HG03378 (cell line): ENCODE data around the gene TSSK6.

Experiments
- ATAC-seq: cut with Tn5 transposase; IDR thresholded peaks from one replicate; pipeline ENCODE4 v1.9.1; 2021; ENCODE audit warnings: mild to moderate bottlenecking, moderate library complexity; ENCODE audit not compliant: unreplicated experiment

The TSSK6 gene

GRCh38 chr19:19514881-19515641, at the start of gene TSSK6:
TSS of gene TSSK6 (minus strand) at chr19:19515548. CDS start at chr19:19515427, 121 bp downstream.
- ATAC-seq, result no peak

GRCh38 chr19:19563348-19563848, 48.0 kb upstream of the TSSK6 start:
- no peak for ATAC-seq

GRCh38 chr19:19562665-19563347, 47.5 kb upstream of the TSSK6 start:
- ATAC-seq, result no peak

GRCh38 chr19:19561946-19562664, 46.8 kb upstream of the TSSK6 start:
- ATAC-seq, result no peak

- ATAC-seq, result no peak
Observed at GRCh38 chr19:19559931-19560330, 44.6 kb upstream of the TSSK6 start.

- ATAC-seq, result no peak
Observed at GRCh38 chr19:19558636-19559035, 43.3 kb upstream of the TSSK6 start.

- no peak for ATAC-seq
Observed at GRCh38 chr19:19558055-19558454, 42.7 kb upstream of the TSSK6 start.

GRCh38 chr19:19554074-19555023, 39.0 kb upstream of the TSSK6 start:
- no peak for ATAC-seq

- no peak for ATAC-seq
Observed at GRCh38 chr19:19553670-19554069, 38.3 kb upstream of the TSSK6 start.

GRCh38 chr19:19552798-19553197, 37.5 kb upstream of the TSSK6 start:
- ATAC-seq, result no peak

- no peak for ATAC-seq
Observed at GRCh38 chr19:19551853-19552192, 36.5 kb upstream of the TSSK6 start.

GRCh38 chr19:19550972-19551852, 35.9 kb upstream of the TSSK6 start:
- ATAC-seq, result no peak

GRCh38 chr19:19550485-19550929, 35.2 kb upstream of the TSSK6 start:
- ATAC-seq, result no peak

GRCh38 chr19:19549804-19550464, 34.6 kb upstream of the TSSK6 start:
- ATAC-seq, result no peak

- no peak for ATAC-seq
Observed at GRCh38 chr19:19548915-19549759, 33.8 kb upstream of the TSSK6 start.

GRCh38 chr19:19547674-19548336, 32.5 kb upstream of the TSSK6 start:
- no peak for ATAC-seq

GRCh38 chr19:19546751-19547162, 31.4 kb upstream of the TSSK6 start:
- ATAC-seq, result no peak
